Vagina (tissue), 2 donors: ENCODE data around the gene KRT38.

Source experiments
- POLR2A ChIP-seq, 2 donors: fragments of 450-650 bp; IDR thresholded peaks; one replicate each; pipeline ENCODE4 v1.6.1; 2017; ENCODE audit warnings: antibody characterized with exemption in 2 of 2, mild to moderate bottlenecking in 2 of 2, moderate library complexity in 2 of 2
- POLR2AphosphoS5 ChIP-seq, 2 donors: sonication (generic); formaldehyde crosslinking; IDR thresholded peaks; one replicate each; pipeline ENCODE4 v1.9.0; 2017; ENCODE audit warnings: antibody characterized with exemption in 2 of 2, mild to moderate bottlenecking in 2 of 2, low read depth in 1 of 2; ENCODE audit not compliant: insufficient read depth in 1 of 2

DNA sequence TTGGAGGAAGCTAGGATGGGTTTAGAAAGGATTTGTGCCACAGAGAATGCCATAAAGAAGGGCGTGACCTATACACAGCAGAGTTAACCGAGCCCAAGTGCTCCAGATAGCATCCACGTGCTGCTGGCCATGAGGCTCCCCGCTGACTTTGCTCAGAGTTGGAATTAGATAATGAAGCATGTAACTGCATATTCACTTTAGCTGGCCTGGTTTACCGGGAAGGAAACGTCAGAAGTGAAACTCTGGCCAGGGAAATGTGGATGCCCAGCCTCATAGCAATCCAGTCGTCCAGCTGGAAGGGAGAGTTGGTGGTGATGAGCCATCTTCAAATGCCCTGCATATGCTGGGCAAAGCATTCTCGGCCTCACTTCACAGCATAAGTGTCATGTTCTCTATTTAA is 34.1 kb upstream of the KRT38 start:
- TF ChIP-seq POLR2A (IDR thresholded peaks at IDR 0.05) (no peak), POLR2AphosphoS5 (IDR thresholded peaks at IDR 0.05; ENCODE audit: insufficient read depth in 1 of 2, low read depth in 1 of 2) (no peak)
